ENCODE measurements around the gene CES5A.
"Not testable (repeated sequence)": the region's sequence is repeated elsewhere in the genome, so short reads cannot be mapped to it uniquely, and the experiment has no call there.

The CES5A gene

GRCh38 chr16:55873122-55873521 lies 2.1 kb downstream of the CES5A start:
- no peak for DNase-seq

GRCh38 chr16:55872130-55872529 lies 3.0 kb downstream of the CES5A start:
- no peak for DNase-seq

- no peak for DNase-seq
Observed at GRCh38 chr16:55871411-55872038, 3.6 kb downstream of the CES5A start.

GRCh38 chr16:55868980-55869379 lies 6.2 kb downstream of the CES5A start:
- DNase-seq, result no peak

- DNase-seq, result no peak
Observed at GRCh38 chr16:55868137-55868536, 7.0 kb downstream of the CES5A start.

- DNase-seq, result no peak
Observed at GRCh38 chr16:55861288-55861687, 13.9 kb downstream of the CES5A start.

- not testable (repeated sequence) for DNase-seq
Observed at GRCh38 chr16:55857650-55858049, 17.5 kb downstream of the CES5A start.

GRCh38 chr16:55856950-55857349 lies 18.2 kb downstream of the CES5A start:
- DNase-seq, result no peak

GRCh38 chr16:55853114-55853513 lies 22.1 kb downstream of the CES5A start:
- DNase-seq, result no peak

- no peak for DNase-seq
Observed at GRCh38 chr16:55849536-55849935, 25.6 kb downstream of the CES5A start.

- no peak for DNase-seq
Observed at GRCh38 chr16:55846598-55847346, 28.4 kb downstream of the CES5A start.

- no peak for DNase-seq
Observed at GRCh38 chr16:55843105-55843395, 32.1 kb downstream of the CES5A start.

GRCh38 chr16:55842369-55843104 lies 32.6 kb downstream of the CES5A start:
- DNase-seq, result peak; percentile 58

GRCh38 chr16:55839115-55839514 lies 36.1 kb downstream of the CES5A start:
- DNase-seq, result no peak

GRCh38 chr16:55836158-55836611 lies 39.0 kb downstream of the CES5A start:
- DNase-seq, result no peak

GRCh38 chr16:55835581-55835980 lies 39.6 kb downstream of the CES5A start:
- DNase-seq, result no peak

- not testable (repeated sequence) for DNase-seq
Observed at GRCh38 chr16:55835173-55835572, 40.0 kb downstream of the CES5A start.

- DNase-seq, result no peak
Observed at GRCh38 chr16:55834049-55834448, 41.1 kb downstream of the CES5A start.

GRCh38 chr16:55832773-55833691 lies 42.1 kb downstream of the CES5A start, which contains the start of gene CES1:
Gene CES1 (minus strand): TSS chr16:55833096. CDS start chr16:55833055, 41 bp downstream.
- no peak for DNase-seq

GRCh38 chr16:55832425-55832772 lies 42.8 kb downstream of the CES5A start:
- DNase-seq, result no peak

GRCh38 chr16:55830658-55831294 lies 44.4 kb downstream of the CES5A start:
- DNase-seq, result no peak

- DNase-seq, result not testable (repeated sequence)
Observed at GRCh38 chr16:55829232-55829631, 45.9 kb downstream of the CES5A start.
